OCI-LY1 (cell line): ENCODE results near the gene KPNA5.
"Not testable (repeated sequence)": the region's sequence is repeated elsewhere in the genome, so short reads cannot be mapped to it uniquely, and the experiment has no call there.

ENCODE experiments used
- H2AFZ ChIP-seq: fragments of 200-600 bp; sonication (generic), shearing (Covaris generic); 2 replicates; pipeline ENCODE4 v1.6.0; 2014; ENCODE audit warnings: antibody characterized with exemption, mild to moderate bottlenecking, low read length
- H3F3A ChIP-seq: fragments of 200-600 bp; sonication (generic), shearing (Covaris generic); 2 replicates; pipeline ENCODE4 v1.6.0; 2014; ENCODE audit warnings: mild to moderate bottlenecking, antibody characterized with exemption, low read length, moderate library complexity; ENCODE audit not compliant: insufficient read depth
- H3K27ac ChIP-seq: fragments of 200-600 bp; sonication (generic); 2 replicates; pipeline ENCODE4 v1.5.1; 2014; ENCODE audit warnings: low read length, mixed run types, mild to moderate bottlenecking, low read depth; ENCODE audit not compliant: poor library complexity, severe bottlenecking
- H3K27me3 ChIP-seq: fragments of 200-600 bp; sonication (generic); 2 replicates; pipeline ENCODE4 v1.6.0; 2014; ENCODE audit warnings: antibody characterized with exemption, mild to moderate bottlenecking, low read length, moderate library complexity; ENCODE audit not compliant: insufficient read depth
- H3K36me3 ChIP-seq: fragments of 200-600 bp; sonication (generic); 2 replicates; pipeline ENCODE4 v1.6.1; 2014; ENCODE audit warnings: mild to moderate bottlenecking, antibody characterized with exemption, low read length, moderate library complexity, mixed read lengths; ENCODE audit not compliant: insufficient read depth
- H3K4me1 ChIP-seq: fragments of 200-600 bp; sonication (generic); 2 replicates; pipeline ENCODE4 v1.5.1; 2014; ENCODE audit warnings: mild to moderate bottlenecking, low read length, moderate library complexity; ENCODE audit not compliant: insufficient read depth, severe bottlenecking
- H3K4me2 ChIP-seq: fragments of 200-600 bp; sonication (generic), shearing (Covaris generic); 2 replicates; pipeline ENCODE4 v1.6.1; 2014; ENCODE audit warnings: low read length
- H3K4me3 ChIP-seq: fragments of 200-600 bp; sonication (generic); 2 replicates; pipeline ENCODE4 v1.5.1; 2014; ENCODE audit warnings: low read length, low read depth, mild to moderate bottlenecking, mixed read lengths; ENCODE audit not compliant: poor library complexity, severe bottlenecking
- H3K79me2 ChIP-seq: fragments of 200-600 bp; shearing (Covaris generic); 2 replicates; pipeline ENCODE4 v1.6.1; 2016; ENCODE audit warnings: mixed run types, low read length, mixed read lengths; ENCODE audit not compliant: insufficient read depth
- H3K9ac ChIP-seq: fragments of 200-600 bp; sonication (generic), shearing (Covaris generic); 2 replicates; pipeline ENCODE4 v1.6.1; 2014; ENCODE audit warnings: mild to moderate bottlenecking, low read length, mixed read lengths
- H3K9me2 ChIP-seq: fragments of 200-600 bp; sonication (generic), shearing (Covaris generic); 2 replicates; pipeline ENCODE4 v1.6.1; 2014; ENCODE audit warnings: low read depth, mild to moderate bottlenecking, low read length, mixed read lengths
- H3K9me3 ChIP-seq: fragments of 200-600 bp; shearing (Covaris generic); 2 replicates; pipeline ENCODE4 v1.6.1; 2014; ENCODE audit warnings: low read length, mixed read lengths
- H4K20me1 ChIP-seq: fragments of 200-600 bp; sonication (generic), shearing (Covaris generic); 2 replicates; pipeline ENCODE4 v1.6.0; 2016; ENCODE audit warnings: mild to moderate bottlenecking, low read length; ENCODE audit not compliant: insufficient read depth
- EZH2 ChIP-seq: fragments of 200-600 bp; sonication (generic), shearing (Covaris generic); IDR thresholded peaks from 2 replicates; pipeline ENCODE4 v1.8.0; 2017; ENCODE audit warnings: borderline replicate concordance, mixed run types, mild to moderate bottlenecking, antibody characterized with exemption, low read length, moderate library complexity, mixed read lengths
- TF ChIP-seq, protein P1 (sequence below): fragments of 200-600 bp; sonication (generic), shearing (Covaris generic); IDR thresholded peaks from 2 replicates; pipeline ENCODE4 v1.5.1; 2017; ENCODE audit warnings: mild to moderate bottlenecking, antibody characterized with exemption, low read length, moderate library complexity, mixed read lengths

The KPNA5 gene

GRCh38 chr6:116661594-116661993 is 19.4 kb upstream of the KPNA5 start:
- TF ChIP-seq EZH2 = no peak
- TF ChIP-seq, protein P1, sequence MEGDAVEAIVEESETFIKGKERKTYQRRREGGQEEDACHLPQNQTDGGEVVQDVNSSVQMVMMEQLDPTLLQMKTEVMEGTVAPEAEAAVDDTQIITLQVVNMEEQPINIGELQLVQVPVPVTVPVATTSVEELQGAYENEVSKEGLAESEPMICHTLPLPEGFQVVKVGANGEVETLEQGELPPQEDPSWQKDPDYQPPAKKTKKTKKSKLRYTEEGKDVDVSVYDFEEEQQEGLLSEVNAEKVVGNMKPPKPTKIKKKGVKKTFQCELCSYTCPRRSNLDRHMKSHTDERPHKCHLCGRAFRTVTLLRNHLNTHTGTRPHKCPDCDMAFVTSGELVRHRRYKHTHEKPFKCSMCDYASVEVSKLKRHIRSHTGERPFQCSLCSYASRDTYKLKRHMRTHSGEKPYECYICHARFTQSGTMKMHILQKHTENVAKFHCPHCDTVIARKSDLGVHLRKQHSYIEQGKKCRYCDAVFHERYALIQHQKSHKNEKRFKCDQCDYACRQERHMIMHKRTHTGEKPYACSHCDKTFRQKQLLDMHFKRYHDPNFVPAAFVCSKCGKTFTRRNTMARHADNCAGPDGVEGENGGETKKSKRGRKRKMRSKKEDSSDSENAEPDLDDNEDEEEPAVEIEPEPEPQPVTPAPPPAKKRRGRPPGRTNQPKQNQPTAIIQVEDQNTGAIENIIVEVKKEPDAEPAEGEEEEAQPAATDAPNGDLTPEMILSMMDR = no peak
- H3K27me3 ChIP-seq = no peaks in the 10 kb centered on the region
- no peak overlapping the region for H3K4me3 ChIP-seq

DNA sequence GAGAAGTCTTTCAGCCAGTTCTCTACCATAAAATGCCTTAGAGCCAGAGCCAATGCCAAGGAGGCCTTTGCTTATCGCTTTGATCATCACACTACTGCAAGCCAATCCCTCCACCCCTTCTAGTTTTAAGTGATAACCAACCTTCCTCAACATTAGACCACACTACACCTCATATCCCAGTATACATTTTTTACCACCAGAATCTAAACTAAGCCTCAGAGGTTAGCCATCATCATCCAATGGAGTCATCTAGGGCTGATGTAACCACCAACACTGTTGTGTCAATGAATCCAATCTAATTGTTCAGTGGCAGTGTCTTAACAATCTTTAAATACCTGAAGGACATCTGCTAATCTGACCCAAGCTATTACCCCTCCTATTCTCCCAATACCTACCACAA is 18.8 kb upstream of the KPNA5 start:
- H3K36me3 ChIP-seq = peaks cover 39% of the 10 kb centered on the region
- no peaks in the 10 kb centered on the region for H3K27me3 ChIP-seq
- no peaks in the 10 kb centered on the region for H3K9me2 ChIP-seq
- no peak overlapping the region for H2AFZ ChIP-seq
- H3K4me1 ChIP-seq = peaks cover 28% of the 10 kb centered on the region
- TF ChIP-seq EZH2 = no peak
- TF ChIP-seq, protein P1 = no peak
- H3K9me3 ChIP-seq = no peaks in the 10 kb centered on the region
- H3F3A ChIP-seq = no peaks in the 10 kb centered on the region
- H3K79me2 ChIP-seq = peaks cover 69% of the 10 kb centered on the region
- no peak overlapping the region for H3K4me3 ChIP-seq
- no peak overlapping the region for H3K4me2 ChIP-seq
- no peak overlapping the region for H3K27ac ChIP-seq
- no peak overlapping the region for H3K9ac ChIP-seq
- no peaks in the 10 kb centered on the region for H4K20me1 ChIP-seq

More at GRCh38 chr6:116661594-116661993, 19.4 kb upstream of the KPNA5 start:
- Histone ChIP-seq H3K27ac (no peak overlapping the region), H4K20me1 (no peaks in the 10 kb centered on the region), H3K4me1 (peaks cover 22% of the 10 kb centered on the region), H3K9me2 (no peaks in the 10 kb centered on the region), H2AFZ (no peak overlapping the region), H3K9me3 (no peaks in the 10 kb centered on the region), H3F3A (no peaks in the 10 kb centered on the region), H3K9ac (no peak overlapping the region), H3K4me2 (no peak overlapping the region), H3K36me3 (peaks cover 41% of the 10 kb centered on the region), H3K79me2 (peaks cover 63% of the 10 kb centered on the region)

DNA sequence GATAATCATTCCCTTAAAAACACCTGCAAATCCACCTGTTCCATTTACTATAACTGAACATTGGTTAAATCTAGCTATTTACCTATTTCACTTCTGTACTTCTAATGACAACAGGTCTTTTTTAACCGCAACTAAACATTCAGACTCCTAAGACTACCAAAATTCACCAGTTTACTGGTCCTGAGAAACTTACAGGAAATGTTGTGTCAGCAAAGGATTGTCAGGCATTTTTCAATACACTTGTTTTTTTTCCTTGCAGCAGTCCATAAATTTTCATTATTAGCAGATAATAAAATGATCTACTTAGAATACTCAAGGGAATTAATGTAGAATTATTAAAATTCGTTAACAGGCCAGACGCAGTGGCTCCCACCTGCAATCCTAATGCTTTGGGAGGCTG is 17.7 kb upstream of the KPNA5 start:
- H3K4me1 ChIP-seq = peaks cover 35% of the 10 kb centered on the region
- H3K27me3 ChIP-seq = no peaks in the 10 kb centered on the region
- peaks cover 28% of the 10 kb centered on the region; the same call in 1 of the 2 replicates for H3K36me3 ChIP-seq

GRCh38 chr6:116664169-116664568 is 16.8 kb upstream of the KPNA5 start:
- H3F3A ChIP-seq, H3K27ac ChIP-seq, H3K4me2 ChIP-seq, H3K27me3 ChIP-seq, H2AFZ ChIP-seq, H4K20me1 ChIP-seq, H3K9ac ChIP-seq, H3K9me2 ChIP-seq, H3K4me3 ChIP-seq, H3K9me3 ChIP-seq: not testable (repeated sequence)
- H3K79me2 ChIP-seq = peaks cover 80% of the 10 kb centered on the region
- peaks cover 35% of the 10 kb centered on the region for H3K4me1 ChIP-seq
- H3K36me3 ChIP-seq = peaks cover 25% of the 10 kb centered on the region; the same call in 1 of the 2 replicates

More for the DNA sequence above, 17.7 kb upstream of the KPNA5 start:
- no peaks in the 10 kb centered on the region for H3F3A ChIP-seq
- no peak overlapping the region for H2AFZ ChIP-seq
- H3K9ac ChIP-seq = no peak overlapping the region
- H3K79me2 ChIP-seq = peaks cover 80% of the 10 kb centered on the region
- H3K9me3 ChIP-seq = no peaks in the 10 kb centered on the region
- no peaks in the 10 kb centered on the region for H3K9me2 ChIP-seq
- H3K27ac ChIP-seq = no peak overlapping the region
- H4K20me1 ChIP-seq = no peaks in the 10 kb centered on the region
- no peak overlapping the region for H3K4me3 ChIP-seq
- H3K4me2 ChIP-seq = peak overlapping the region; percentile 27; the same call in 1 of the 2 replicates
- TF ChIP-seq EZH2 = no peak
- TF ChIP-seq, protein P1 = no peak
